WI38 (cell line): ENCODE data around the gene ARHGEF7.

Experiments
- H3K4me3 ChIP-seq: 2 replicates; pipeline ENCODE4 v1.5.1; 2011; ENCODE audit warnings: low read depth, mild to moderate bottlenecking, control low read depth, low read length
- TF ChIP-seq, protein P1 (sequence below): IDR thresholded peaks from 2 replicates; pipeline ENCODE4 v1.5.1; 2012; ENCODE audit warnings: low read depth, mild to moderate bottlenecking, control low read depth, low read length

ARHGEF7 gene

GRCh38 chr13:111152844-111153243 lies 37.7 kb downstream of the ARHGEF7 start:
- peak overlapping the region; percentile 74 for H3K4me3 ChIP-seq
- TF ChIP-seq, protein P1, sequence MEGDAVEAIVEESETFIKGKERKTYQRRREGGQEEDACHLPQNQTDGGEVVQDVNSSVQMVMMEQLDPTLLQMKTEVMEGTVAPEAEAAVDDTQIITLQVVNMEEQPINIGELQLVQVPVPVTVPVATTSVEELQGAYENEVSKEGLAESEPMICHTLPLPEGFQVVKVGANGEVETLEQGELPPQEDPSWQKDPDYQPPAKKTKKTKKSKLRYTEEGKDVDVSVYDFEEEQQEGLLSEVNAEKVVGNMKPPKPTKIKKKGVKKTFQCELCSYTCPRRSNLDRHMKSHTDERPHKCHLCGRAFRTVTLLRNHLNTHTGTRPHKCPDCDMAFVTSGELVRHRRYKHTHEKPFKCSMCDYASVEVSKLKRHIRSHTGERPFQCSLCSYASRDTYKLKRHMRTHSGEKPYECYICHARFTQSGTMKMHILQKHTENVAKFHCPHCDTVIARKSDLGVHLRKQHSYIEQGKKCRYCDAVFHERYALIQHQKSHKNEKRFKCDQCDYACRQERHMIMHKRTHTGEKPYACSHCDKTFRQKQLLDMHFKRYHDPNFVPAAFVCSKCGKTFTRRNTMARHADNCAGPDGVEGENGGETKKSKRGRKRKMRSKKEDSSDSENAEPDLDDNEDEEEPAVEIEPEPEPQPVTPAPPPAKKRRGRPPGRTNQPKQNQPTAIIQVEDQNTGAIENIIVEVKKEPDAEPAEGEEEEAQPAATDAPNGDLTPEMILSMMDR = no peak

GRCh38 chr13:111153279-111153976 lies 38.3 kb downstream of the ARHGEF7 start:
- TF ChIP-seq, protein P1 = no peak
- H3K4me3 ChIP-seq = peak overlapping the region; percentile 74

GRCh38 chr13:111153977-111154332 lies 38.8 kb downstream of the ARHGEF7 start:
- peak overlapping the region; percentile 74 for H3K4me3 ChIP-seq
- TF ChIP-seq, protein P1 = no peak

- TF ChIP-seq, protein P1 = no peak
- no peak overlapping the region for H3K4me3 ChIP-seq
These were observed 41.3 kb downstream of the ARHGEF7 start for GRCh38 chr13:111156421-111156820.

GRCh38 chr13:111158136-111158805 lies 43.2 kb downstream of the ARHGEF7 start:
- TF ChIP-seq, protein P1 = no peak

DNA sequence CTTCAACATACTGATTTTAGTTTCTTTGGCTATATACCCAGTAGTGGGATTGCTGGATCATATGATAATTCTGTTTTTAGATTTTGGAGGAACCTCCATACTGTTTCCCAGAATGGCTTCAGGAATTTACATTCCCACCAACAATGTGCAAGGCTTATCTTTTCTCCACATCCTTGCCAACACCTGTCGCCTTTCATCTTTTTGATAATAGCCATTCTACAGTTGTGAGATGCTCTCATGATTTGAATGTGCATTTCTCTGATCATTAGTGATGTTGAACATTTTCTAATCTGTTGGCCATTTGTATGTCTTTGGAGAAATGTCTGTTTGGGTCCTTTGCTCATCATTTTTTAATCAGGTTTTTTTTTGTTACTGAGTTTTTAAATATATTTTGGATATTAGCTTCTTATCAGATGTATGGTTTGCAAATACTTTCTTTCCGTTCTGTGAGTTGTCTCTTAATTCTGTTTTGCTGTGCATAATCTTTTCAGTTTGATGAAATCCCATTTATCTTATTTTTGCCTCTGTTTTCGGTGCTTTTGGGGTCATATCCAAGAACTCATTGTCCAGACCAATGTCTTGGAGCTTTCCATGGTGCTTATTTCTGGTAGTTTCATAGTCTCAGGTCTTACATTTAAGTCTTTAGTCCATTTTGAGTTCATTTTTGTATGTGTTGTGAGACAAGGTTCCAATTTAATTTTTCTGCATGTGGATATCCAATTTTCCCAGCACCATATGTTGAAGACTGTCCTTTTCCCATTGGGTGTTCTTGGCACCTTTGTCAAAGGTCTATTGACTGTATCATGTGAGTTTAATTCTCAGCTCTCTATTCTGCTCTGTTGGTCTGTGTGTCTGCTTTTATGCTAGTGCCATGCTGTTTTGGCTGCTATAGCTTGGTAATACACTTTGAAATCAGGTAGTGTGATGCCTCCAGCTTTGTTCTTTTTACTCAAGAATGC lies 44.5 kb downstream of the ARHGEF7 start:
- TF ChIP-seq, protein P1 = no peak
- H3K4me3 ChIP-seq = no peak overlapping the region

More at GRCh38 chr13:111158136-111158805, 43.2 kb downstream of the ARHGEF7 start:
- H3K4me3 ChIP-seq = no peak overlapping the region

- no peak overlapping the region for H3K4me3 ChIP-seq
- TF ChIP-seq, protein P1 = no peak
These were observed 45.5 kb downstream of the ARHGEF7 start for GRCh38 chr13:111160648-111161047.
